GM23338 (cell line): ENCODE data around the gene AKR7A3. TPM values are rescaled to one million over a fixed set of nuclear protein-coding genes. Genes with fewer than 3 reads are reported as not detected.

ENCODE experiments used
- ATAC-seq: fragments of 200-7000 bp; cut with Tn5 transposase; 3 replicates; pipeline ENCODE4 v1.9.1; 2020
- DNase-seq: peaks from one replicate; pipeline ENCODE4 v3.0.0-alpha.2; 2015; ENCODE audit warnings: low spot score
- H2AFZ ChIP-seq: fragments of 200-600 bp; sonication (generic); 2 replicates; pipeline ENCODE4 v1.8.0; 2016; ENCODE audit warnings: antibody characterized with exemption, mild to moderate bottlenecking, moderate library complexity
- H3F3A ChIP-seq: fragments of 200-600 bp; sonication (generic); replicated peaks from 2 replicates; pipeline ENCODE4 v1.8.0; 2017; ENCODE audit warnings: antibody characterized with exemption, mixed run types, low read depth
- H3K27ac ChIP-seq: fragments of 200-600 bp; sonication (generic); 2 replicates; pipeline ENCODE4 v1.6.1; 2016; ENCODE audit warnings: low read depth
- H3K27me3 ChIP-seq: fragments of 200-600 bp; sonication (generic); 2 replicates; pipeline ENCODE4 v1.8.0; 2016; ENCODE audit warnings: mild to moderate bottlenecking, mixed run types, moderate library complexity; ENCODE audit not compliant: insufficient read depth
- H3K36me3 ChIP-seq: fragments of 200-600 bp; sonication (generic); 2 replicates; pipeline ENCODE4 v1.8.0; 2016; ENCODE audit warnings: mild to moderate bottlenecking; ENCODE audit not compliant: insufficient read depth
- H3K4me1 ChIP-seq: fragments of 200-600 bp; sonication (generic); 2 replicates; pipeline ENCODE4 v1.8.0; 2016; ENCODE audit warnings: mild to moderate bottlenecking, moderate library complexity; ENCODE audit not compliant: insufficient read depth
- H3K4me2 ChIP-seq: fragments of 200-600 bp; sonication (generic); 2 replicates; pipeline ENCODE4 v1.7.1; 2017; ENCODE audit warnings: mixed run types
- H3K4me3 ChIP-seq: fragments of 200-600 bp; sonication (generic); 2 replicates; pipeline ENCODE4 v1.6.1; 2016; ENCODE audit warnings: mixed run types
- H3K79me2 ChIP-seq: fragments of 200-600 bp; sonication (generic); replicated peaks from 2 replicates; pipeline ENCODE4 v1.8.0; 2017; ENCODE audit warnings: mild to moderate bottlenecking; ENCODE audit not compliant: insufficient read depth
- H3K9me2 ChIP-seq: fragments of 200-600 bp; sonication (generic); 2 replicates; pipeline ENCODE4 v1.8.0; 2017; ENCODE audit not compliant: insufficient read depth
- H4K20me1 ChIP-seq: fragments of 200-600 bp; sonication (generic); replicated peaks from 2 replicates; pipeline ENCODE4 v1.8.0; 2017; ENCODE audit warnings: mild to moderate bottlenecking; ENCODE audit not compliant: insufficient read depth
- H3K27ac Mint-ChIP-seq: 2 replicates; pipeline ENCODE4 v1.8.0; 2020; ENCODE audit warnings: inconsistent platforms, mild to moderate bottlenecking, moderate library complexity, mixed read lengths
- H3K27me3 Mint-ChIP-seq: 3 replicates; pipeline ENCODE4 v1.8.0; 2022; ENCODE audit warnings: low read depth, mild to moderate bottlenecking, moderate library complexity, mixed read lengths, inconsistent platforms; ENCODE audit not compliant: insufficient read depth, poor library complexity
- H3K36me3 Mint-ChIP-seq: 3 replicates; pipeline ENCODE4 v1.8.0; 2021; ENCODE audit warnings: low read depth, mild to moderate bottlenecking, inconsistent platforms, moderate library complexity, mixed read lengths
- H3K4me1 Mint-ChIP-seq: 3 replicates; pipeline ENCODE4 v1.8.0; 2020; ENCODE audit warnings: mild to moderate bottlenecking, inconsistent platforms, mixed read lengths
- H3K4me3 Mint-ChIP-seq: 3 replicates; pipeline ENCODE4 v1.8.0; 2021; ENCODE audit warnings: moderate library complexity, mild to moderate bottlenecking, inconsistent platforms, mixed read lengths
- H3K9me3 Mint-ChIP-seq: 3 replicates; pipeline ENCODE4 v1.8.0; 2020; ENCODE audit warnings: moderate library complexity, mild to moderate bottlenecking, inconsistent platforms, mixed read lengths
- CREB1 ChIP-seq: fragments of 250-450 bp; sonication (Bioruptor Pico); IDR thresholded peaks from 2 replicates; pipeline ENCODE4 v1.5.0; 2020; ENCODE audit warnings: low read depth, mild to moderate bottlenecking, moderate library complexity
- EZH2 ChIP-seq: fragments of 200-600 bp; sonication (generic); IDR thresholded peaks from one replicate; pipeline ENCODE4 v1.8.0; 2017; ENCODE audit warnings: antibody characterized with exemption, mild to moderate bottlenecking, low read depth; ENCODE audit not compliant: unreplicated experiment
- EZH2phosphoT487 ChIP-seq: fragments of 200-600 bp; sonication (generic); IDR thresholded peaks from one replicate; pipeline ENCODE4 v1.8.1; 2018; ENCODE audit warnings: antibody characterized with exemption; ENCODE audit not compliant: unreplicated experiment
- JUNB ChIP-seq: IDR thresholded peaks from one replicate; pipeline ENCODE4 v1.6.1; 2016; ENCODE audit warnings: antibody characterized with exemption; ENCODE audit not compliant: unreplicated experiment
- NANOG ChIP-seq: IDR thresholded peaks from 2 replicates; pipeline ENCODE4 v1.6.1; 2016; ENCODE audit warnings: antibody characterized with exemption, borderline replicate concordance
- POLR2AphosphoS5 ChIP-seq: IDR thresholded peaks from 2 replicates; pipeline ENCODE4 v1.6.1; 2016; ENCODE audit warnings: antibody characterized with exemption, low read depth
- STAT1 ChIP-seq: IDR thresholded peaks from one replicate; pipeline ENCODE4 v1.6.1; 2016; ENCODE audit warnings: antibody characterized with exemption; ENCODE audit not compliant: unreplicated experiment
- ZNF114 ChIP-seq: fragments of 250-450 bp; sonication (Bioruptor Pico); IDR thresholded peaks from 2 replicates; pipeline ENCODE4 v1.5.0; 2020; ENCODE audit warnings: mild to moderate bottlenecking, moderate library complexity
- ZNF331 ChIP-seq: fragments of 250-450 bp; sonication (Bioruptor Pico); IDR thresholded peaks from 2 replicates; pipeline ENCODE4 v1.5.0; 2020; ENCODE audit warnings: low read depth, mild to moderate bottlenecking, moderate library complexity
- polyA plus RNA-seq: library from polyadenylated mRNA; unstranded; fragments of >200 nt; fragmentation: Nextera tagmentation; extraction: Ambion mirVana; gene quantifications from 2 replicates; pipeline ENCODE4 v1.2.1, GENCODE V29; 2016
- total RNA-seq: library from RNA; depleted of rRNA; stranded (reverse); fragments of >200 nt; shearing (Covaris generic); gene quantifications from 2 replicates; pipeline ENCODE4 v1.2.3, GENCODE V29; 2014
- TF ChIP-seq, protein P1 (sequence below): IDR thresholded peaks from one replicate; pipeline ENCODE4 v1.6.1; 2018; ENCODE audit warnings: antibody characterized with exemption; ENCODE audit not compliant: unreplicated experiment
- TF ChIP-seq, protein P2 (sequence below), 2 experiments: fragments of 200-600 bp in 1 of 2; sonication (generic) in 1 of 2; conservative IDR thresholded peaks; 2 replicates each; pipeline versions ENCODE4 v1.5.1 to v1.6.1; 2016 to 2017; ENCODE audit warnings: antibody characterized with exemption in 2 of 2, low read depth in 2 of 2, mild to moderate bottlenecking in 2 of 2, moderate library complexity in 1 of 2
- TF ChIP-seq, protein P3 (sequence below): IDR thresholded peaks from 2 replicates; pipeline ENCODE4 v1.6.1; 2016; ENCODE audit warnings: antibody characterized with exemption
- TF ChIP-seq, protein P4 (sequence below): fragments of 250-450 bp; sonication (Bioruptor Pico); IDR thresholded peaks from 2 replicates; pipeline ENCODE4 v1.5.0; 2020; ENCODE audit warnings: mild to moderate bottlenecking, moderate library complexity

AKR7A3 gene
- total and polyA plus RNA-seq, 2 experiments from 2014 or later = 0.14 to 0.86 TPM

DNA sequence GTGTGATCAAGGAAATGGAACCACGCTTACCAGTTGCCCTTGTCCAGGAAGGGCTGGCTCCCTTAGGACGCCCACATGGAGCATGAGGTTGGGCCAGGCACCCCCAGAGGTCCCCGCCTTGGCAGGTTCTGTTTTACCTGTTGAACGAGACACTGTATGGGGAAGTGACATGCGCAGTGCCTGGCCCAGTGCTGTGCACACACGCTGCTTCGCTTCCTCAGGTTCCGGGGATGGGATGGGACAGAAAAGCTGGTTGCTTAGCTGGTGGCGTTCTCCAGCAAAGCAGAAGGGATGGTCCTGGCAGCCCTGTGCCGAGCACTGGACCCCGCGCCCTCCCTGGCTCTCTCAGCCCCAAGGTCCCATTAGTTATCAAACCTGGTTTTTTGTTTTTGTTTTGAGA lies 44.3 kb upstream of the AKR7A3 start:
- TF ChIP-seq CREB1 (CRISPR knock-in tag) (no peak), STAT1 (no peak), EZH2phosphoT487 (no peak), JUNB (no peak), POLR2AphosphoS5 (no peak), ZNF331 (CRISPR knock-in tag) (no peak), EZH2 (no peak), NANOG (no peak), ZNF114 (CRISPR knock-in tag) (no peak)
- TF ChIP-seq, protein P1, sequence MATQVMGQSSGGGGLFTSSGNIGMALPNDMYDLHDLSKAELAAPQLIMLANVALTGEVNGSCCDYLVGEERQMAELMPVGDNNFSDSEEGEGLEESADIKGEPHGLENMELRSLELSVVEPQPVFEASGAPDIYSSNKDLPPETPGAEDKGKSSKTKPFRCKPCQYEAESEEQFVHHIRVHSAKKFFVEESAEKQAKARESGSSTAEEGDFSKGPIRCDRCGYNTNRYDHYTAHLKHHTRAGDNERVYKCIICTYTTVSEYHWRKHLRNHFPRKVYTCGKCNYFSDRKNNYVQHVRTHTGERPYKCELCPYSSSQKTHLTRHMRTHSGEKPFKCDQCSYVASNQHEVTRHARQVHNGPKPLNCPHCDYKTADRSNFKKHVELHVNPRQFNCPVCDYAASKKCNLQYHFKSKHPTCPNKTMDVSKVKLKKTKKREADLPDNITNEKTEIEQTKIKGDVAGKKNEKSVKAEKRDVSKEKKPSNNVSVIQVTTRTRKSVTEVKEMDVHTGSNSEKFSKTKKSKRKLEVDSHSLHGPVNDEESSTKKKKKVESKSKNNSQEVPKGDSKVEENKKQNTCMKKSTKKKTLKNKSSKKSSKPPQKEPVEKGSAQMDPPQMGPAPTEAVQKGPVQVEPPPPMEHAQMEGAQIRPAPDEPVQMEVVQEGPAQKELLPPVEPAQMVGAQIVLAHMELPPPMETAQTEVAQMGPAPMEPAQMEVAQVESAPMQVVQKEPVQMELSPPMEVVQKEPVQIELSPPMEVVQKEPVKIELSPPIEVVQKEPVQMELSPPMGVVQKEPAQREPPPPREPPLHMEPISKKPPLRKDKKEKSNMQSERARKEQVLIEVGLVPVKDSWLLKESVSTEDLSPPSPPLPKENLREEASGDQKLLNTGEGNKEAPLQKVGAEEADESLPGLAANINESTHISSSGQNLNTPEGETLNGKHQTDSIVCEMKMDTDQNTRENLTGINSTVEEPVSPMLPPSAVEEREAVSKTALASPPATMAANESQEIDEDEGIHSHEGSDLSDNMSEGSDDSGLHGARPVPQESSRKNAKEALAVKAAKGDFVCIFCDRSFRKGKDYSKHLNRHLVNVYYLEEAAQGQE = no peak
- TF ChIP-seq, protein P2, sequence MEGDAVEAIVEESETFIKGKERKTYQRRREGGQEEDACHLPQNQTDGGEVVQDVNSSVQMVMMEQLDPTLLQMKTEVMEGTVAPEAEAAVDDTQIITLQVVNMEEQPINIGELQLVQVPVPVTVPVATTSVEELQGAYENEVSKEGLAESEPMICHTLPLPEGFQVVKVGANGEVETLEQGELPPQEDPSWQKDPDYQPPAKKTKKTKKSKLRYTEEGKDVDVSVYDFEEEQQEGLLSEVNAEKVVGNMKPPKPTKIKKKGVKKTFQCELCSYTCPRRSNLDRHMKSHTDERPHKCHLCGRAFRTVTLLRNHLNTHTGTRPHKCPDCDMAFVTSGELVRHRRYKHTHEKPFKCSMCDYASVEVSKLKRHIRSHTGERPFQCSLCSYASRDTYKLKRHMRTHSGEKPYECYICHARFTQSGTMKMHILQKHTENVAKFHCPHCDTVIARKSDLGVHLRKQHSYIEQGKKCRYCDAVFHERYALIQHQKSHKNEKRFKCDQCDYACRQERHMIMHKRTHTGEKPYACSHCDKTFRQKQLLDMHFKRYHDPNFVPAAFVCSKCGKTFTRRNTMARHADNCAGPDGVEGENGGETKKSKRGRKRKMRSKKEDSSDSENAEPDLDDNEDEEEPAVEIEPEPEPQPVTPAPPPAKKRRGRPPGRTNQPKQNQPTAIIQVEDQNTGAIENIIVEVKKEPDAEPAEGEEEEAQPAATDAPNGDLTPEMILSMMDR (conservative IDR thresholded peaks at IDR 0.05; ENCODE audit: low read depth in 2 of 2) = no peak
- TF ChIP-seq, protein P3, sequence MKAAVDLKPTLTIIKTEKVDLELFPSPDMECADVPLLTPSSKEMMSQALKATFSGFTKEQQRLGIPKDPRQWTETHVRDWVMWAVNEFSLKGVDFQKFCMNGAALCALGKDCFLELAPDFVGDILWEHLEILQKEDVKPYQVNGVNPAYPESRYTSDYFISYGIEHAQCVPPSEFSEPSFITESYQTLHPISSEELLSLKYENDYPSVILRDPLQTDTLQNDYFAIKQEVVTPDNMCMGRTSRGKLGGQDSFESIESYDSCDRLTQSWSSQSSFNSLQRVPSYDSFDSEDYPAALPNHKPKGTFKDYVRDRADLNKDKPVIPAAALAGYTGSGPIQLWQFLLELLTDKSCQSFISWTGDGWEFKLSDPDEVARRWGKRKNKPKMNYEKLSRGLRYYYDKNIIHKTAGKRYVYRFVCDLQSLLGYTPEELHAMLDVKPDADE = no peak
- TF ChIP-seq, protein P4, sequence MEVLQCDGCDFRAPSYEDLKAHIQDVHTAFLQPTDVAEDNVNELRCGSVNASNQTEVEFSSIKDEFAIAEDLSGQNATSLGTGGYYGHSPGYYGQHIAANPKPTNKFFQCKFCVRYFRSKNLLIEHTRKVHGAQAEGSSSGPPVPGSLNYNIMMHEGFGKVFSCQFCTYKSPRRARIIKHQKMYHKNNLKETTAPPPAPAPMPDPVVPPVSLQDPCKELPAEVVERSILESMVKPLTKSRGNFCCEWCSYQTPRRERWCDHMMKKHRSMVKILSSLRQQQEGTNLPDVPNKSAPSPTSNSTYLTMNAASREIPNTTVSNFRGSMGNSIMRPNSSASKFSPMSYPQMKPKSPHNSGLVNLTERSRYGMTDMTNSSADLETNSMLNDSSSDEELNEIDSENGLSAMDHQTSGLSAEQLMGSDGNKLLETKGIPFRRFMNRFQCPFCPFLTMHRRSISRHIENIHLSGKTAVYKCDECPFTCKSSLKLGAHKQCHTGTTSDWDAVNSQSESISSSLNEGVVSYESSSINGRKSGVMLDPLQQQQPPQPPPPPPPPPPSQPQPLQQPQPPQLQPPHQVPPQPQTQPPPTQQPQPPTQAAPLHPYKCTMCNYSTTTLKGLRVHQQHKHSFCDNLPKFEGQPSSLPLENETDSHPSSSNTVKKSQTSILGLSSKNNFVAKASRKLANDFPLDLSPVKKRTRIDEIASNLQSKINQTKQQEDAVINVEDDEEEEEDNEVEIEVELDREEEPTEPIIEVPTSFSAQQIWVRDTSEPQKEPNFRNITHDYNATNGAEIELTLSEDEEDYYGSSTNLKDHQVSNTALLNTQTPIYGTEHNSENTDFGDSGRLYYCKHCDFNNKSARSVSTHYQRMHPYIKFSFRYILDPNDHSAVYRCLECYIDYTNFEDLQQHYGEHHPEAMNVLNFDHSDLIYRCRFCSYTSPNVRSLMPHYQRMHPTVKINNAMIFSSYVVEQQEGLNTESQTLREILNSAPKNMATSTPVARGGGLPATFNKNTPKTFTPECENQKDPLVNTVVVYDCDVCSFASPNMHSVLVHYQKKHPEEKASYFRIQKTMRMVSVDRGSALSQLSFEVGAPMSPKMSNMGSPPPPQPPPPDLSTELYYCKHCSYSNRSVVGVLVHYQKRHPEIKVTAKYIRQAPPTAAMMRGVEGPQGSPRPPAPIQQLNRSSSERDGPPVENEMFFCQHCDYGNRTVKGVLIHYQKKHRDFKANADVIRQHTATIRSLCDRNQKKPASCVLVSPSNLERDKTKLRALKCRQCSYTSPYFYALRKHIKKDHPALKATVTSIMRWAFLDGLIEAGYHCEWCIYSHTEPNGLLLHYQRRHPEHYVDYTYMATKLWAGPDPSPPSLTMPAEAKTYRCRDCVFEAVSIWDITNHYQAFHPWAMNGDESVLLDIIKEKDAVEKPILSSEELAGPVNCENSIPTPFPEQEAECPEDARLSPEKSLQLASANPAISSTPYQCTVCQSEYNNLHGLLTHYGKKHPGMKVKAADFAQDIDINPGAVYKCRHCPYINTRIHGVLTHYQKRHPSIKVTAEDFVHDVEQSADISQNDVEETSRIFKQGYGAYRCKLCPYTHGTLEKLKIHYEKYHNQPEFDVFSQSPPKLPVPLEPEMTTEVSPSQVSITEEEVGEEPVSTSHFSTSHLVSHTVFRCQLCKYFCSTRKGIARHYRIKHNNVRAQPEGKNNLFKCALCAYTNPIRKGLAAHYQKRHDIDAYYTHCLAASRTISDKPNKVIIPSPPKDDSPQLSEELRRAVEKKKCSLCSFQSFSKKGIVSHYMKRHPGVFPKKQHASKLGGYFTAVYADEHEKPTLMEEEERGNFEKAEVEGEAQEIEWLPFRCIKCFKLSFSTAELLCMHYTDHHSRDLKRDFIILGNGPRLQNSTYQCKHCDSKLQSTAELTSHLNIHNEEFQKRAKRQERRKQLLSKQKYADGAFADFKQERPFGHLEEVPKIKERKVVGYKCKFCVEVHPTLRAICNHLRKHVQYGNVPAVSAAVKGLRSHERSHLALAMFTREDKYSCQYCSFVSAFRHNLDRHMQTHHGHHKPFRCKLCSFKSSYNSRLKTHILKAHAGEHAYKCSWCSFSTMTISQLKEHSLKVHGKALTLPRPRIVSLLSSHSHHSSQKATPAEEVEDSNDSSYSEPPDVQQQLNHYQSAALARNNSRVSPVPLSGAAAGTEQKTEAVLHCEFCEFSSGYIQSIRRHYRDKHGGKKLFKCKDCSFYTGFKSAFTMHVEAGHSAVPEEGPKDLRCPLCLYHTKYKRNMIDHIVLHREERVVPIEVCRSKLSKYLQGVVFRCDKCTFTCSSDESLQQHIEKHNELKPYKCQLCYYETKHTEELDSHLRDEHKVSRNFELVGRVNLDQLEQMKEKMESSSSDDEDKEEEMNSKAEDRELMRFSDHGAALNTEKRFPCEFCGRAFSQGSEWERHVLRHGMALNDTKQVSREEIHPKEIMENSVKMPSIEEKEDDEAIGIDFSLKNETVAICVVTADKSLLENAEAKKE (CRISPR knock-in tag) = no peak
- H3K4me1 ChIP-seq = no peaks in the 10 kb centered on the region; the same call in 1 of the 2 replicates
- H4K20me1 ChIP-seq = no peaks in the 10 kb centered on the region; the same call in 1 of the 2 replicates
- no peak for DNase-seq
- no peak for ATAC-seq
- Mint-ChIP-seq H3K4me3 (no peak overlapping the region), H3K36me3 (peaks cover 6% of the 10 kb centered on the region), H3K27me3 (peaks cover 16% of the 10 kb centered on the region), H3K27ac (no peak overlapping the region), H3K4me1 (peaks cover 5% of the 10 kb centered on the region; the same call in 1 of the 3 replicates), H3K9me3 (no peaks in the 10 kb centered on the region)
- no peak overlapping the region for H3K4me2 ChIP-seq
- H3K27me3 ChIP-seq = no peaks in the 10 kb centered on the region
- no peak overlapping the region for H2AFZ ChIP-seq
- H3K9me2 ChIP-seq = no peaks in the 10 kb centered on the region
- H3K79me2 ChIP-seq = no peaks in the 10 kb centered on the region
- no peak overlapping the region for H3K4me3 ChIP-seq
- no peak overlapping the region for H3K27ac ChIP-seq
- H3K36me3 ChIP-seq = no peaks in the 10 kb centered on the region
- no peaks in the 10 kb centered on the region for H3F3A ChIP-seq
